HG02852 (cell line): ENCODE data around the gene ISG20L2.
"Not testable (repeated sequence)": the region's sequence is repeated elsewhere in the genome, so short reads cannot be mapped to it uniquely, and the experiment has no call there.

Experiments
- ATAC-seq: cut with Tn5 transposase; IDR thresholded peaks from one replicate; pipeline ENCODE4 v1.9.1; 2021; ENCODE audit warnings: mild to moderate bottlenecking, moderate library complexity; ENCODE audit not compliant: unreplicated experiment

The ISG20L2 gene

GRCh38 chr1:156728599-156729462 lies at the start of gene ISG20L2:
TSS of gene ISG20L2 (minus strand) at chr1:156728766. CDS start at chr1:156727652, 1,114 bp downstream.
- peak; percentile 89 for ATAC-seq

GRCh38 chr1:156777573-156777972 lies 49.0 kb upstream of the ISG20L2 start:
- ATAC-seq, result no peak

GRCh38 chr1:156776942-156777341 lies 48.4 kb upstream of the ISG20L2 start:
- no peak for ATAC-seq

GRCh38 chr1:156775799-156776198 lies 47.2 kb upstream of the ISG20L2 start:
- ATAC-seq, result no peak

- ATAC-seq, result no peak
Observed at GRCh38 chr1:156773607-156774006, 45.0 kb upstream of the ISG20L2 start.

GRCh38 chr1:156772728-156773497 lies 44.3 kb upstream of the ISG20L2 start:
- no peak for ATAC-seq

- no peak for ATAC-seq
Observed at GRCh38 chr1:156772222-156772621, 43.7 kb upstream of the ISG20L2 start.

- ATAC-seq, result no peak
Observed at GRCh38 chr1:156768610-156769295, 40.2 kb upstream of the ISG20L2 start.

- ATAC-seq, result peak; percentile 3
Observed at GRCh38 chr1:156767879-156768604, 39.5 kb upstream of the ISG20L2 start.

GRCh38 chr1:156767101-156767878 lies 38.7 kb upstream of the ISG20L2 start, which contains the start of gene PRCC:
TSS of gene PRCC (plus strand) at chr1:156767535. CDS start at chr1:156767772, 237 bp downstream.
- peak; percentile 94 for ATAC-seq

- peak; percentile 24 for ATAC-seq
Observed at GRCh38 chr1:156766298-156767100, 37.9 kb upstream of the ISG20L2 start.

- ATAC-seq, result no peak
Observed at GRCh38 chr1:156765666-156766065, 37.1 kb upstream of the ISG20L2 start.

- not testable (repeated sequence) for ATAC-seq
Observed at GRCh38 chr1:156765136-156765535, 36.6 kb upstream of the ISG20L2 start.

- ATAC-seq, result no peak
Observed at GRCh38 chr1:156760796-156761104, 32.2 kb upstream of the ISG20L2 start.

- no peak for ATAC-seq
Observed at GRCh38 chr1:156760092-156760795, 31.7 kb upstream of the ISG20L2 start.

GRCh38 chr1:156757572-156758253 lies 29.1 kb upstream of the ISG20L2 start:
- ATAC-seq, result not testable (repeated sequence)

- no peak for ATAC-seq
Observed at GRCh38 chr1:156756355-156756754, 27.8 kb upstream of the ISG20L2 start.

- ATAC-seq, result no peak
Observed at GRCh38 chr1:156755527-156755950, 27.0 kb upstream of the ISG20L2 start.
